K562 (cell line): ENCODE results near the gene TMEM60.

Experiments
- ARHGAP35 ChIP-seq: fragments of 450-650 bp; IDR thresholded peaks from 2 replicates; pipeline ENCODE4 v1.6.1; 2018; ENCODE audit not compliant: partially characterized antibody
- RFX1 ChIP-seq: fragments of 450-650 bp; IDR thresholded peaks from 2 replicates; pipeline ENCODE4 v1.6.1; 2016; ENCODE audit warnings: mild to moderate bottlenecking, moderate library complexity
- SMAD1 ChIP-seq: fragments of 150-350 bp; IDR thresholded peaks from 2 replicates; pipeline ENCODE4 v1.6.1; 2014; ENCODE audit warnings: low read length, low read depth; ENCODE audit not compliant: partially characterized antibody
- TAF1 ChIP-seq: IDR thresholded peaks from 2 replicates; pipeline ENCODE4 v1.6.1; 2011; ENCODE audit warnings: mild to moderate bottlenecking, low read length, moderate library complexity; ENCODE audit not compliant: insufficient read depth, control insufficient read depth, severe bottlenecking; ENCODE audit errors: extremely low read depth
- TFAM ChIP-seq: fragments of 250-450 bp; sonication (Bioruptor Pico); conservative IDR thresholded peaks from 2 replicates; pipeline ENCODE4 v1.5.0; 2021; ENCODE audit warnings: mild to moderate bottlenecking, moderate library complexity
- TF ChIP-seq, protein P1 (sequence below), 3 experiments: IDR thresholded peaks in 2 of 3; conservative IDR thresholded peaks in 1 of 3; 2 replicates each; pipeline ENCODE4 v1.5.1; 2011 to 2012; ENCODE audit warnings: low read length in 3 of 3, mild to moderate bottlenecking in 3 of 3, control low read depth in 2 of 3, improper control_type of control experiment in 1 of 3, inconsistent platforms in 1 of 3, low read depth in 1 of 3, mixed read lengths in 1 of 3, moderate library complexity in 1 of 3; ENCODE audit not compliant: insufficient read depth in 2 of 3
- TF ChIP-seq, protein P2 (sequence below): conservative IDR thresholded peaks from 2 replicates; pipeline ENCODE4 v1.6.1; 2011; ENCODE audit warnings: low read depth, mild to moderate bottlenecking, low read length; ENCODE audit not compliant: control insufficient read depth

DNA sequence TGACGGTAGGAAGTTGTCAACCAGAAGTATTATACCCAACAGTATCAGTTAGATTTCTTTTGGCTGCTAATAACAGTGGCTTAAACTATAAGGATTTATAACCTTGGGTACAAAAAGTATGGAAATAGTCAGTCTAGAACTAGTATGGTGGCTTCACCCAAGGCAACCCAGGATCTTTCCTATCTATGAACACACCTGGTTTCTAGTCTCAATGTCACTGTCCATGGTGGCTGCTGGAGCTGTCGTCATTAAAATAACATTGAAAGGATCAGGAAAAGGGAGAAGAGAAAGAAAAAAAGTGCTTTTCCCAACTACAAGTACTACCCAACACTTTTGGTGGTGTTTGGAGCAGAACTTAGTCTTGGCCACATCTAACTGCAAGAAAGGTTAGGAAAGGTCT, 28.1 kb upstream of the TMEM60 start:
- TF ChIP-seq, protein P1, sequence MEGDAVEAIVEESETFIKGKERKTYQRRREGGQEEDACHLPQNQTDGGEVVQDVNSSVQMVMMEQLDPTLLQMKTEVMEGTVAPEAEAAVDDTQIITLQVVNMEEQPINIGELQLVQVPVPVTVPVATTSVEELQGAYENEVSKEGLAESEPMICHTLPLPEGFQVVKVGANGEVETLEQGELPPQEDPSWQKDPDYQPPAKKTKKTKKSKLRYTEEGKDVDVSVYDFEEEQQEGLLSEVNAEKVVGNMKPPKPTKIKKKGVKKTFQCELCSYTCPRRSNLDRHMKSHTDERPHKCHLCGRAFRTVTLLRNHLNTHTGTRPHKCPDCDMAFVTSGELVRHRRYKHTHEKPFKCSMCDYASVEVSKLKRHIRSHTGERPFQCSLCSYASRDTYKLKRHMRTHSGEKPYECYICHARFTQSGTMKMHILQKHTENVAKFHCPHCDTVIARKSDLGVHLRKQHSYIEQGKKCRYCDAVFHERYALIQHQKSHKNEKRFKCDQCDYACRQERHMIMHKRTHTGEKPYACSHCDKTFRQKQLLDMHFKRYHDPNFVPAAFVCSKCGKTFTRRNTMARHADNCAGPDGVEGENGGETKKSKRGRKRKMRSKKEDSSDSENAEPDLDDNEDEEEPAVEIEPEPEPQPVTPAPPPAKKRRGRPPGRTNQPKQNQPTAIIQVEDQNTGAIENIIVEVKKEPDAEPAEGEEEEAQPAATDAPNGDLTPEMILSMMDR (IDR thresholded peaks at IDR 0.05 in 2 of 3, conservative IDR thresholded peaks at IDR 0.05 in 1 of 3; ENCODE audit: insufficient read depth in 2 of 3, low read depth in 1 of 3, low read length in 3 of 3) = no peak
- TF ChIP-seq, protein P2, sequence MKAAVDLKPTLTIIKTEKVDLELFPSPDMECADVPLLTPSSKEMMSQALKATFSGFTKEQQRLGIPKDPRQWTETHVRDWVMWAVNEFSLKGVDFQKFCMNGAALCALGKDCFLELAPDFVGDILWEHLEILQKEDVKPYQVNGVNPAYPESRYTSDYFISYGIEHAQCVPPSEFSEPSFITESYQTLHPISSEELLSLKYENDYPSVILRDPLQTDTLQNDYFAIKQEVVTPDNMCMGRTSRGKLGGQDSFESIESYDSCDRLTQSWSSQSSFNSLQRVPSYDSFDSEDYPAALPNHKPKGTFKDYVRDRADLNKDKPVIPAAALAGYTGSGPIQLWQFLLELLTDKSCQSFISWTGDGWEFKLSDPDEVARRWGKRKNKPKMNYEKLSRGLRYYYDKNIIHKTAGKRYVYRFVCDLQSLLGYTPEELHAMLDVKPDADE = no peak
- TF ChIP-seq TFAM (CRISPR knock-in tag) (no peak), ARHGAP35 (no peak), RFX1 (no peak), SMAD1 (no peak), TAF1 (no peak)
